Measurements from ENCODE around the gene VIT. TPM values are rescaled to one million over a fixed set of nuclear protein-coding genes. Genes with fewer than 3 reads are reported as not detected.

Gene VIT
- total and polyA plus RNA-seq, 10 donors = 0.05 to 0.74 (median 0.38) TPM; not detected in 6

DNA sequence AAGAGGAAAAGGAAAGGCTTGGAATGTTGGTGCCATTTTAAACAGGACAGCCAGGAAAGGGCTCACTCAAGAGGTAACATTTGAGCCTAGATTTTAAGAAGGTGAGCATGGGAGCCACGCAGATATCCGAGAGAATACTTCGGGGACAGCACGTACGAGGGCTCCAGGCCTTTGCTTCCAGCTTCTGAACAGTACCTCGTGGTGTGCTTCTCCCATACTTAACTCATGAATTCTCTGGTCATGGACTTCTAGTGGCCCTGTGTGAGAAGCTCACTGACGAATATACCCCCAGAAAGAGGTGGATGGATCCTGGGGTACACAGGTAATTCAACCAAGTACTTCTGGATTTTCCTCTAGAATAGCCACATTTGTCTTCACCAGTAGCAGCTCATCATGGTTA lies 2.7 kb upstream of the VIT start:
- Histone ChIP-seq H3K27me3 (replicated peaks in 1 of 7) (no peaks in the 10 kb centered on the region), H3K27ac (no peak overlapping the region), H3K4me3 (no peak overlapping the region), H3K4me1 (no peaks in the 10 kb centered on the region), H3K36me3 (no peaks in the 10 kb centered on the region), H3K9me3 (no peaks in the 10 kb centered on the region)
- WGBS, 5 donors = 94 to 96% (median 95%) methylated on average over 7 of the region's 7 CpGs
- DNase-seq = no peak
- intact Hi-C loops (cut with DNase I; ENCODE audit: low total_unique reads) = no loop called here
- TF ChIP-seq POLR2A (IDR thresholded peaks at IDR 0.05) = no peak
- TF ChIP-seq, protein P1, sequence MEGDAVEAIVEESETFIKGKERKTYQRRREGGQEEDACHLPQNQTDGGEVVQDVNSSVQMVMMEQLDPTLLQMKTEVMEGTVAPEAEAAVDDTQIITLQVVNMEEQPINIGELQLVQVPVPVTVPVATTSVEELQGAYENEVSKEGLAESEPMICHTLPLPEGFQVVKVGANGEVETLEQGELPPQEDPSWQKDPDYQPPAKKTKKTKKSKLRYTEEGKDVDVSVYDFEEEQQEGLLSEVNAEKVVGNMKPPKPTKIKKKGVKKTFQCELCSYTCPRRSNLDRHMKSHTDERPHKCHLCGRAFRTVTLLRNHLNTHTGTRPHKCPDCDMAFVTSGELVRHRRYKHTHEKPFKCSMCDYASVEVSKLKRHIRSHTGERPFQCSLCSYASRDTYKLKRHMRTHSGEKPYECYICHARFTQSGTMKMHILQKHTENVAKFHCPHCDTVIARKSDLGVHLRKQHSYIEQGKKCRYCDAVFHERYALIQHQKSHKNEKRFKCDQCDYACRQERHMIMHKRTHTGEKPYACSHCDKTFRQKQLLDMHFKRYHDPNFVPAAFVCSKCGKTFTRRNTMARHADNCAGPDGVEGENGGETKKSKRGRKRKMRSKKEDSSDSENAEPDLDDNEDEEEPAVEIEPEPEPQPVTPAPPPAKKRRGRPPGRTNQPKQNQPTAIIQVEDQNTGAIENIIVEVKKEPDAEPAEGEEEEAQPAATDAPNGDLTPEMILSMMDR (IDR thresholded peaks at IDR 0.05 in 8 of 11, conservative IDR thresholded peaks at IDR 0.05 in 3 of 11) = no peak
- TF ChIP-seq POLR2AphosphoS5 (IDR thresholded peaks at IDR 0.05) = no peak

DNA sequence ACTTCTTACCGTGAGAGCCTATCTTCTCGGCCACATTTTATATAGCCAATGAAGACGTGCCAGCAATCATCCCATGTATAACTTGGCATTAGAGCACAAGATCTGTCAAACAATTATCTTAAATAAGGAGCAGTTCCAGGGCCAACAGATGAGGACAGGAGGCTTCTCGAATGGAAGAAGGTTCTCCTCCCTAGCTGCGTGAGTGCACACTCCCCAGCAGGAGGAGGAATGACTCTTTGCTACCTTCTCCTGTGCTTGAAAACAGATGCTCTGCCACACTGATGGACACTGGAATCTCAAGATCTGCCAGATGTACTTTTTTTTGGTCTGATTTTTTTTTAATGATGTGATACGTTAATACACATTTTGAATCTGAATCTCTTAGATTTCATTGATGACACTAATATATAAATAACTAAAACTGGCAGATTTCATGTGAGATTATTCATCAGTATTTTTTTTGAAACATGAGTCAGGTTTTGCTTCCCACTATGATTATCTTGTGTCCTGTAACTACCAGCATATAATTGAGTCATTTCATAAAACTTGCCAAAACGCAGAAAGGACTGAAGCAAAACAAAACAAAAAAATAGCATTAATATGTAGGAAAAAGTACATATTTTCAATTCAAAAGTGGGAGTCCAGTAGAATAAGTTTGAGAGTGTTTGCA lies 626 bp upstream of the VIT start:
- no peak overlapping the region for H3K27ac ChIP-seq
- no peak for DNase-seq
- H3K4me3 ChIP-seq = no peak overlapping the region
- H3K27me3 ChIP-seq (replicated peaks in 1 of 7) = no peaks in the 10 kb centered on the region
- H3K9me3 ChIP-seq = no peaks in the 10 kb centered on the region
- no peaks in the 10 kb centered on the region for H3K4me1 ChIP-seq
- WGBS, 5 donors = 70 to 82% (median 75%) methylated on average over 7 of the region's 7 CpGs
- intact Hi-C loops (cut with DNase I; ENCODE audit: low total_unique reads) = no loop called here
- H3K36me3 ChIP-seq = no peaks in the 10 kb centered on the region
- TF ChIP-seq POLR2A (IDR thresholded peaks at IDR 0.05) (no peak), POLR2AphosphoS5 (IDR thresholded peaks at IDR 0.05) (no peak)
- TF ChIP-seq, protein P1 (IDR thresholded peaks at IDR 0.05 in 8 of 11, conservative IDR thresholded peaks at IDR 0.05 in 3 of 11) = no peak

DNA sequence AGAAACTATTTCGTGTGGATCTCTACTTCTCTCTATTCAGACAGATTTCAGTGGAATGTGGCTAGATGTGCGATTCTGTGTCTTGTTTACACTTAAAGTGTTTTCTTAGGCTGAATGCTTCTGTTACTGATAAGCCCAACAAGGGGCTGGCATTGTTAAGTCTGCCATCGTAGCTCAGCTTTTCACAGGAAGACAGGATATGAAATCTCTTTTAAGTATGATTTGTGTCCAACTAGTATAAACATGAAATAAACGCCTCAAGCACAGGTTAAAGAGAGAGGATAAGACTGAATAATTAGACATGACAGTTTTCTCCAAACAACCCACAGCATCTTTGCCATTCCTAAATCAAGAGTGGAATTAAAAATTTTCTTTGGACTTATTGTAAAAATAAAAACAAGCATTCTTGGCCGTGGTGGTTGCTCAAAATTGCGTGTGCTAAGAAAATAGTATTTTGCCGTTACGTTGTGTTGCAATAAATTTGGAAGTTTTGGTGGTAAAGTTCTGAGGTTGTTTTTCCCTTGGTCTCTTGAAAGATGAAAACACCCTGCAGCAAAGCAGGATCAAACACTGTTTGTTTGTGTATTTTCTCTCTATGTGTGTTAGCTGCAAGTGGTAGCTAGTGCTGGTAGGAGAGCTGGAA lies 1.0 kb downstream of the VIT start:
- TF ChIP-seq, protein P1 (IDR thresholded peaks at IDR 0.05 in 8 of 11, conservative IDR thresholded peaks at IDR 0.05 in 3 of 11) = no peak
- TF ChIP-seq POLR2A (IDR thresholded peaks at IDR 0.05) (no peak), POLR2AphosphoS5 (IDR thresholded peaks at IDR 0.05) (no peak)
- 37 to 72% (median 59%) methylated on average over 8 of the region's 8 CpGs for WGBS, 5 donors
- no peak overlapping the region for H3K4me3 ChIP-seq
- H3K27ac ChIP-seq = no peak overlapping the region
- intact Hi-C loops (cut with DNase I; ENCODE audit: low total_unique reads) = no loop called here
- no peaks in the 10 kb centered on the region for H3K36me3 ChIP-seq
- no peak for DNase-seq
- no peaks in the 10 kb centered on the region for H3K9me3 ChIP-seq
- no peaks in the 10 kb centered on the region for H3K4me1 ChIP-seq
- no peaks in the 10 kb centered on the region for H3K27me3 ChIP-seq (replicated peaks in 1 of 7)

DNA sequence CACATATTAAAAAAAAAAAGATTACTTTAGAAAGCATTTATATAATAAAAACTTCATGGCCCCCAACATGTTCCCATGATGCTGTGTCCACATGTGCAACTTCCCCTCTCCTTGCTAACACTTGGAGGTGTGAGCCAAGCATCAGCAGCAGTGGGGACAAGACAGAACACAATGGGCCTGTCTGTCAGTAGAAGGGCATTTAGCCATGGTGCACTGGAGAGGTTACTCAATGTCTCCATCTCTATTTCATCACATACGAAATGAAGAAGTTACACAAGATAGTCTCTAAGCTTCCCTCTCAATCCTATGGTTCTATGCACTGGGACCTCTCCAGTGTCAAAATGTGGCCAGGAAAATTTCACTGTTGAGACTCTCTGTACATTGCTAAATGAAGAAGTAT lies 2.5 kb downstream of the VIT start:
- intact Hi-C loops (cut with DNase I; ENCODE audit: low total_unique reads) = no loop called here
- Histone ChIP-seq H3K27me3 (replicated peaks in 1 of 7) (no peaks in the 10 kb centered on the region), H3K9me3 (no peaks in the 10 kb centered on the region), H3K27ac (peak overlapping the region in 1 of 8 donors; percentile 27), H3K4me3 (no peak overlapping the region), H3K36me3 (no peaks in the 10 kb centered on the region), H3K4me1 (no peaks in the 10 kb centered on the region)
- TF ChIP-seq POLR2A (IDR thresholded peaks at IDR 0.05) = no peak
- no peak for TF ChIP-seq POLR2AphosphoS5 (IDR thresholded peaks at IDR 0.05)
- TF ChIP-seq, protein P1 (IDR thresholded peaks at IDR 0.05 in 8 of 11, conservative IDR thresholded peaks at IDR 0.05 in 3 of 11) = no peak
- DNase-seq = no peak
- WGBS, 5 donors = 51 to 71% (median 57%) methylated on average over 1 of the region's 1 CpG

All from spleen (tissue), 11 donors.